ENCODE results near the gene CHML.

The CHML gene

GRCh38 chr1:241591736-241592135 lies 48.4 kb downstream of the CHML start:
- no peak for DNase-seq

DNA sequence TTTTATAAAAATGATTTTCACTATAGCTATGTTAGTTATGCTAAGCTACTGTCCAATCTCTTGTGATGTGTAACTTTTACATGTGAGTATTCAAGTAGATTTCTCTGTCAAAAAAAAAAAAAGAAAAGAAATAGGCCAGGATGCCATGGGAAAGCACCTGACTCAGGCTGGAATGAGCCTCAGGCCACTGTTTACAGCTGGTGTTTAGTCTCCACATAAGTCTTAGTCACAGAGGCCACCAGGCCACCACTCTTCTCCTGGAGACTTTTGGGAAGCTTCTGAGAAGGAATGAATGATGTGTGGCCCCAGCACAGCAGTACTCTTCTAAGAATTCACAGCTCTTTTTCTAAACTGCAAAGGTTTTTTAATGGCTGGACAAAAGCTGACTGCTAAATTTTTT lies 48.9 kb downstream of the CHML start:
- DNase-seq: no peak

DNA sequence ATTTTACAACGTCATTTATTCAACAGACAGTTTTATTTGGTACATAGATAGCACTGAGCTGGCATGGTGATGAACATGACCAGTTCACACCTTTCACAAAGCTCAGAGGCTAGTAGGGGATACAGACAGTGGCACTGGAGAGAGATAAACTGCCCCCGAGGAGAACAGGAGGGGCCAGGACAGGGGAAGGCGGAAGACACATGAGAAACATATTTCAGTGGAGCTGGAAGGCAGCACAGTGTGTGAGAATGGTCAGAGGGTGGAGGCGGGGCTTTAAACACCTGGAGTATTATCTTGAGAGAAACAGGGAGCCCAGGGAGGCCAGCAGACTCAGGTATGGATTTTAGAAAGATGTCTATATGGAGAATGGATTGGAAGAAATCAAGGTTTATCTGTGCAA lies 49.5 kb downstream of the CHML start:
- no peak for DNase-seq
